ENCODE data around the gene CDH19.

GRCh38 chr18:66647671-66648070 lies 43.8 kb upstream of the CDH19 start:
- TF ChIP-seq CTCF (optimal IDR thresholded peaks at IDR 0.05 in 1 of 3, IDR thresholded peaks at IDR 0.05 in 1 of 3, conservative IDR thresholded peaks at IDR 0.05 in 1 of 3; ENCODE audit: extremely low read depth in 1 of 3, insufficient read depth in 2 of 3, low read length in 3 of 3) (no peak), EZH2 (IDR thresholded peaks at IDR 0.05; ENCODE audit: low read length) (no peak)

Measured in keratinocyte (primary cell).